Activated B cell treated with CpG ODN at 0.5 μM for 24 hours (primary cell): Measurements from ENCODE around the gene SLC25A52. TPM values are rescaled to one million over a fixed set of nuclear protein-coding genes. Genes with fewer than 3 reads are reported as not detected.
"Not testable (repeated sequence)": the region's sequence is repeated elsewhere in the genome, so short reads cannot be mapped to it uniquely, and the experiment has no call there.

ENCODE experiments used
- ATAC-seq: fragments of 200-7000 bp; cut with Tn5 transposase; one replicate; pipeline ENCODE4 v1.10.0; 2021; ENCODE audit warnings: low read depth, mild to moderate bottlenecking, moderate library complexity
- CTCF ChIA-PET: fragments of 350-600 bp; sonication (Branson Sonifier 250); formaldehyde crosslinking; loops from one replicate; lab custom pipeline; 2021; ENCODE audit warnings: antibody characterized with exemption; lab: Charles Lee
- POLR2A ChIA-PET: fragments of 350-600 bp; sonication (Branson Sonifier 250); formaldehyde crosslinking; loops from one replicate; lab custom pipeline; 2021; ENCODE audit warnings: antibody characterized with exemption; lab: Charles Lee
- DNase-seq: peaks from one replicate; pipeline ENCODE4 v3.0.0; 2022
- H3K27ac Mint-ChIP-seq: one replicate; pipeline ENCODE4 v1.8.0; 2020; ENCODE audit warnings: mixed read lengths
- H3K27me3 Mint-ChIP-seq: one replicate; pipeline ENCODE4 v1.8.0; 2021; ENCODE audit warnings: mixed read lengths
- H3K36me3 Mint-ChIP-seq: one replicate; pipeline ENCODE4 v1.8.0; 2021; ENCODE audit warnings: low read depth, mixed read lengths
- H3K4me1 Mint-ChIP-seq: one replicate; pipeline ENCODE4 v1.8.0; 2021; ENCODE audit warnings: mixed read lengths
- H3K4me3 Mint-ChIP-seq: one replicate; pipeline ENCODE4 v1.8.0; 2020; ENCODE audit warnings: mild to moderate bottlenecking, mixed read lengths
- H3K9me3 Mint-ChIP-seq: one replicate; pipeline ENCODE4 v1.8.0; 2020; ENCODE audit warnings: mixed read lengths
- intact Hi-C: fragments of 100-400 bp; cut with micrococcal nuclease; formaldehyde crosslinking; loops from one replicate; pipeline ENCODE4 v1.15.1; 2024
- total RNA-seq: library from RNA; stranded (reverse); gene quantifications from 2 replicates; pipeline ENCODE4 v1.2.3, GENCODE V29; 2022
- TF ChIP-seq, protein P1 (sequence below): fragments of 200-600 bp; IDR thresholded peaks from one replicate; pipeline ENCODE4 v1.8.0; 2022; ENCODE audit warnings: antibody characterized with exemption, mild to moderate bottlenecking

Gene SLC25A52
- total RNA-seq = not detected in 2 replicates

GRCh38 chr18:31760695-31761094 lies at the start of gene SLC25A52:
Gene SLC25A52 (minus strand): TSS chr18:31760880. CDS start chr18:31760661, 219 bp downstream.
- TF ChIP-seq, protein P1, sequence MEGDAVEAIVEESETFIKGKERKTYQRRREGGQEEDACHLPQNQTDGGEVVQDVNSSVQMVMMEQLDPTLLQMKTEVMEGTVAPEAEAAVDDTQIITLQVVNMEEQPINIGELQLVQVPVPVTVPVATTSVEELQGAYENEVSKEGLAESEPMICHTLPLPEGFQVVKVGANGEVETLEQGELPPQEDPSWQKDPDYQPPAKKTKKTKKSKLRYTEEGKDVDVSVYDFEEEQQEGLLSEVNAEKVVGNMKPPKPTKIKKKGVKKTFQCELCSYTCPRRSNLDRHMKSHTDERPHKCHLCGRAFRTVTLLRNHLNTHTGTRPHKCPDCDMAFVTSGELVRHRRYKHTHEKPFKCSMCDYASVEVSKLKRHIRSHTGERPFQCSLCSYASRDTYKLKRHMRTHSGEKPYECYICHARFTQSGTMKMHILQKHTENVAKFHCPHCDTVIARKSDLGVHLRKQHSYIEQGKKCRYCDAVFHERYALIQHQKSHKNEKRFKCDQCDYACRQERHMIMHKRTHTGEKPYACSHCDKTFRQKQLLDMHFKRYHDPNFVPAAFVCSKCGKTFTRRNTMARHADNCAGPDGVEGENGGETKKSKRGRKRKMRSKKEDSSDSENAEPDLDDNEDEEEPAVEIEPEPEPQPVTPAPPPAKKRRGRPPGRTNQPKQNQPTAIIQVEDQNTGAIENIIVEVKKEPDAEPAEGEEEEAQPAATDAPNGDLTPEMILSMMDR = no peak
- Mint-ChIP-seq H3K27me3 (no peaks in the 10 kb centered on the region), H3K9me3 (no peaks in the 10 kb centered on the region), H3K27ac (no peak within 1 kb of the TSS), H3K36me3 (no peaks in the 10 kb centered on the region), H3K4me1 (no peaks in the 10 kb centered on the region), H3K4me3 (no peak within 1 kb of the TSS)
- intact Hi-C loops = no loop called here
- ChIA-PET CTCF (no interaction called here), POLR2A (no interaction called here)
- no peak for ATAC-seq
- no peak for DNase-seq

GRCh38 chr18:31809049-31809448 lies 48.4 kb upstream of the SLC25A52 start:
- ATAC-seq, H3K9me3 Mint-ChIP-seq, intact Hi-C loops, DNase-seq, H3K36me3 Mint-ChIP-seq, CTCF ChIA-PET, H3K4me1 Mint-ChIP-seq, POLR2A ChIA-PET, H3K27me3 Mint-ChIP-seq, H3K4me3 Mint-ChIP-seq, H3K27ac Mint-ChIP-seq: not testable (repeated sequence)

GRCh38 chr18:31801078-31801477 lies 40.4 kb upstream of the SLC25A52 start:
- no peaks in the 10 kb centered on the region for H3K36me3 Mint-ChIP-seq
- CTCF ChIA-PET = no interaction called here
- no peak overlapping the region for H3K27ac Mint-ChIP-seq

DNA sequence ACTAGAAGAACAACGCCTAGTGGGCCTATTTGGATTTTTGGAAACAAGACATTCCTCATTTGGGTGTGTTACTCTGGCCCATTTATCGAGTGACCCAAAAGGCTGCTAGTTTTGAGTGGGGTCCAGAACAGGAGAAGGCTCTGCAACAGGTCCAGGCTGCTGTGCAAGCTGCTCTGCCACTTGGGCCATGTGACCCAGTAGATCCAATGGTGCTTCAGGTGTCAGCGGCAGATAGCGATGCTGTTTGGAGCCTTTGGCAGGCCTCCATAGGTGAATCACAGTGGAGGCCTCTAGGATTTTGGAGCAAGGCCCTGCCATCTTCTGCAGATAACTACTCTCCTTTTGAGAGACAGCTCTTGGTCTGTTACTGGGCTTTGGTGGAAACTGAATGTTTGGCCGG lies 38.6 kb upstream of the SLC25A52 start:
- H3K27ac Mint-ChIP-seq, H3K4me3 Mint-ChIP-seq, ATAC-seq, H3K36me3 Mint-ChIP-seq, H3K4me1 Mint-ChIP-seq, H3K9me3 Mint-ChIP-seq, H3K27me3 Mint-ChIP-seq, DNase-seq, intact Hi-C loops, POLR2A ChIA-PET, CTCF ChIA-PET: not testable (repeated sequence)

More at GRCh38 chr18:31801078-31801477, 40.4 kb upstream of the SLC25A52 start:
- Mint-ChIP-seq H3K4me3 (no peak overlapping the region), H3K27me3 (no peaks in the 10 kb centered on the region), H3K9me3 (no peaks in the 10 kb centered on the region), H3K4me1 (no peaks in the 10 kb centered on the region)
- intact Hi-C loops = no loop called here
- no peak for ATAC-seq
- TF ChIP-seq, protein P1 = no peak
- DNase-seq = no peak
- POLR2A ChIA-PET = no interaction called here

GRCh38 chr18:31798399-31798798 lies 37.7 kb upstream of the SLC25A52 start:
- Mint-ChIP-seq H3K27ac (no peak overlapping the region), H3K36me3 (no peaks in the 10 kb centered on the region), H3K4me3 (no peak overlapping the region), H3K4me1 (no peaks in the 10 kb centered on the region), H3K27me3 (no peaks in the 10 kb centered on the region), H3K9me3 (no peaks in the 10 kb centered on the region)
- ChIA-PET CTCF (no interaction called here), POLR2A (no interaction called here)
- TF ChIP-seq, protein P1 = no peak
- DNase-seq = no peak
- intact Hi-C loops = no loop called here
- ATAC-seq = no peak

DNA sequence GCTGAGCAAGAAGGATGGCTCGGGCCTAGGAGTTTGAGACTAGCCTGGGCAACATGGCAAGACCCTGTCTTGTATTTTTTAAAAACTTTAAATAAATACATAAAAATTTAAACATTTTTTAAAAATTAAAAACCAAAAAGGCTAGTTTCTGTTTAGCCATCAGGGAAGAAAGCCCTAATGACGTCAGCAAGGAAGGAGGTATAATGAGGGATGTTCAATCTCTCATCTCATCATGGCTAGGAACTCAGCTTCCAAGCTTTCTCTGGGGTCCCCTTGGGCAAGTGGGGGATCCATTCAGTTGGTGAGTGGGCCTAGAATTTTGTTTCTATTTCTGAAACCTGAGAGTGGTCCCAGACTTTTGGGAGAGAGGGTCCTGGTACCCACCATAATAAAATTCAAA lies 35.1 kb upstream of the SLC25A52 start:
- no peaks in the 10 kb centered on the region for H3K9me3 Mint-ChIP-seq
- DNase-seq (no peak), ATAC-seq (no peak)
- H3K4me3 Mint-ChIP-seq = no peak overlapping the region
- TF ChIP-seq, protein P1 = no peak
- POLR2A ChIA-PET = no interaction called here
- CTCF ChIA-PET = no interaction called here
- H3K27me3 Mint-ChIP-seq = no peaks in the 10 kb centered on the region
- H3K36me3 Mint-ChIP-seq = no peaks in the 10 kb centered on the region
- intact Hi-C loops = no loop called here
- no peak overlapping the region for H3K27ac Mint-ChIP-seq
- H3K4me1 Mint-ChIP-seq = peaks cover 8% of the 10 kb centered on the region
